Measurements from ENCODE around the gene GRK6. TPM values are rescaled to one million over a fixed set of nuclear protein-coding genes. Genes with fewer than 3 reads are reported as not detected.

Gene GRK6
- total and polyA plus RNA-seq, 2 experiments from 2014 or later = 13.0 to 56.8 TPM

GRCh38 chr5:177412603-177413233, 13.8 kb upstream of the GRK6 start:
- H2AFZ ChIP-seq = no peak overlapping the region
- no peak for DNase-seq (ENCODE audit: low spot score)
- H3K27me3 Mint-ChIP-seq (ENCODE audit: insufficient read depth, low read depth, poor library complexity) = peaks cover 18% of the 10 kb centered on the region
- H3K79me2 ChIP-seq (replicated peaks; ENCODE audit: insufficient read depth) = no peaks in the 10 kb centered on the region
- no peaks in the 10 kb centered on the region for H3K36me3 Mint-ChIP-seq (ENCODE audit: low read depth)
- no peaks in the 10 kb centered on the region for H3K4me1 Mint-ChIP-seq
- 0 out of 2 replicates have a peak, but pooled peaks cover 12% of the 10 kb centered on the region for H3K27me3 ChIP-seq (ENCODE audit: insufficient read depth)
- no peaks in the 10 kb centered on the region for H3K4me1 ChIP-seq (ENCODE audit: insufficient read depth)
- no peak overlapping the region for H3K4me3 ChIP-seq
- no peak overlapping the region for H3K27ac Mint-ChIP-seq
- H3F3A ChIP-seq (replicated peaks; ENCODE audit: low read depth) = no peaks in the 10 kb centered on the region
- no peak for ATAC-seq
- no peak overlapping the region for H3K4me3 Mint-ChIP-seq
- no peak overlapping the region for H3K27ac ChIP-seq (ENCODE audit: low read depth)
- no peak for TF ChIP-seq ZNF331 (CRISPR knock-in tag; IDR thresholded peaks at IDR 0.05; ENCODE audit: low read depth)
- TF ChIP-seq STAT1 (IDR thresholded peaks at IDR 0.05; ENCODE audit: unreplicated experiment) = no peak
- no peak for TF ChIP-seq EZH2phosphoT487 (IDR thresholded peaks at IDR 0.05; ENCODE audit: unreplicated experiment)
- no peak for TF ChIP-seq ZNF114 (CRISPR knock-in tag; IDR thresholded peaks at IDR 0.05)
- no peak for TF ChIP-seq EZH2 (IDR thresholded peaks at IDR 0.05; ENCODE audit: low read depth, unreplicated experiment)
- no peak for TF ChIP-seq JUNB (IDR thresholded peaks at IDR 0.05; ENCODE audit: unreplicated experiment)
- TF ChIP-seq, protein P1, sequence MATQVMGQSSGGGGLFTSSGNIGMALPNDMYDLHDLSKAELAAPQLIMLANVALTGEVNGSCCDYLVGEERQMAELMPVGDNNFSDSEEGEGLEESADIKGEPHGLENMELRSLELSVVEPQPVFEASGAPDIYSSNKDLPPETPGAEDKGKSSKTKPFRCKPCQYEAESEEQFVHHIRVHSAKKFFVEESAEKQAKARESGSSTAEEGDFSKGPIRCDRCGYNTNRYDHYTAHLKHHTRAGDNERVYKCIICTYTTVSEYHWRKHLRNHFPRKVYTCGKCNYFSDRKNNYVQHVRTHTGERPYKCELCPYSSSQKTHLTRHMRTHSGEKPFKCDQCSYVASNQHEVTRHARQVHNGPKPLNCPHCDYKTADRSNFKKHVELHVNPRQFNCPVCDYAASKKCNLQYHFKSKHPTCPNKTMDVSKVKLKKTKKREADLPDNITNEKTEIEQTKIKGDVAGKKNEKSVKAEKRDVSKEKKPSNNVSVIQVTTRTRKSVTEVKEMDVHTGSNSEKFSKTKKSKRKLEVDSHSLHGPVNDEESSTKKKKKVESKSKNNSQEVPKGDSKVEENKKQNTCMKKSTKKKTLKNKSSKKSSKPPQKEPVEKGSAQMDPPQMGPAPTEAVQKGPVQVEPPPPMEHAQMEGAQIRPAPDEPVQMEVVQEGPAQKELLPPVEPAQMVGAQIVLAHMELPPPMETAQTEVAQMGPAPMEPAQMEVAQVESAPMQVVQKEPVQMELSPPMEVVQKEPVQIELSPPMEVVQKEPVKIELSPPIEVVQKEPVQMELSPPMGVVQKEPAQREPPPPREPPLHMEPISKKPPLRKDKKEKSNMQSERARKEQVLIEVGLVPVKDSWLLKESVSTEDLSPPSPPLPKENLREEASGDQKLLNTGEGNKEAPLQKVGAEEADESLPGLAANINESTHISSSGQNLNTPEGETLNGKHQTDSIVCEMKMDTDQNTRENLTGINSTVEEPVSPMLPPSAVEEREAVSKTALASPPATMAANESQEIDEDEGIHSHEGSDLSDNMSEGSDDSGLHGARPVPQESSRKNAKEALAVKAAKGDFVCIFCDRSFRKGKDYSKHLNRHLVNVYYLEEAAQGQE (IDR thresholded peaks at IDR 0.05; ENCODE audit: unreplicated experiment) = no peak
- TF ChIP-seq, protein P2, sequence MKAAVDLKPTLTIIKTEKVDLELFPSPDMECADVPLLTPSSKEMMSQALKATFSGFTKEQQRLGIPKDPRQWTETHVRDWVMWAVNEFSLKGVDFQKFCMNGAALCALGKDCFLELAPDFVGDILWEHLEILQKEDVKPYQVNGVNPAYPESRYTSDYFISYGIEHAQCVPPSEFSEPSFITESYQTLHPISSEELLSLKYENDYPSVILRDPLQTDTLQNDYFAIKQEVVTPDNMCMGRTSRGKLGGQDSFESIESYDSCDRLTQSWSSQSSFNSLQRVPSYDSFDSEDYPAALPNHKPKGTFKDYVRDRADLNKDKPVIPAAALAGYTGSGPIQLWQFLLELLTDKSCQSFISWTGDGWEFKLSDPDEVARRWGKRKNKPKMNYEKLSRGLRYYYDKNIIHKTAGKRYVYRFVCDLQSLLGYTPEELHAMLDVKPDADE (IDR thresholded peaks at IDR 0.05) = no peak
- TF ChIP-seq NANOG (IDR thresholded peaks at IDR 0.05; ENCODE audit: borderline replicate concordance) = no peak
- TF ChIP-seq, protein P3, sequence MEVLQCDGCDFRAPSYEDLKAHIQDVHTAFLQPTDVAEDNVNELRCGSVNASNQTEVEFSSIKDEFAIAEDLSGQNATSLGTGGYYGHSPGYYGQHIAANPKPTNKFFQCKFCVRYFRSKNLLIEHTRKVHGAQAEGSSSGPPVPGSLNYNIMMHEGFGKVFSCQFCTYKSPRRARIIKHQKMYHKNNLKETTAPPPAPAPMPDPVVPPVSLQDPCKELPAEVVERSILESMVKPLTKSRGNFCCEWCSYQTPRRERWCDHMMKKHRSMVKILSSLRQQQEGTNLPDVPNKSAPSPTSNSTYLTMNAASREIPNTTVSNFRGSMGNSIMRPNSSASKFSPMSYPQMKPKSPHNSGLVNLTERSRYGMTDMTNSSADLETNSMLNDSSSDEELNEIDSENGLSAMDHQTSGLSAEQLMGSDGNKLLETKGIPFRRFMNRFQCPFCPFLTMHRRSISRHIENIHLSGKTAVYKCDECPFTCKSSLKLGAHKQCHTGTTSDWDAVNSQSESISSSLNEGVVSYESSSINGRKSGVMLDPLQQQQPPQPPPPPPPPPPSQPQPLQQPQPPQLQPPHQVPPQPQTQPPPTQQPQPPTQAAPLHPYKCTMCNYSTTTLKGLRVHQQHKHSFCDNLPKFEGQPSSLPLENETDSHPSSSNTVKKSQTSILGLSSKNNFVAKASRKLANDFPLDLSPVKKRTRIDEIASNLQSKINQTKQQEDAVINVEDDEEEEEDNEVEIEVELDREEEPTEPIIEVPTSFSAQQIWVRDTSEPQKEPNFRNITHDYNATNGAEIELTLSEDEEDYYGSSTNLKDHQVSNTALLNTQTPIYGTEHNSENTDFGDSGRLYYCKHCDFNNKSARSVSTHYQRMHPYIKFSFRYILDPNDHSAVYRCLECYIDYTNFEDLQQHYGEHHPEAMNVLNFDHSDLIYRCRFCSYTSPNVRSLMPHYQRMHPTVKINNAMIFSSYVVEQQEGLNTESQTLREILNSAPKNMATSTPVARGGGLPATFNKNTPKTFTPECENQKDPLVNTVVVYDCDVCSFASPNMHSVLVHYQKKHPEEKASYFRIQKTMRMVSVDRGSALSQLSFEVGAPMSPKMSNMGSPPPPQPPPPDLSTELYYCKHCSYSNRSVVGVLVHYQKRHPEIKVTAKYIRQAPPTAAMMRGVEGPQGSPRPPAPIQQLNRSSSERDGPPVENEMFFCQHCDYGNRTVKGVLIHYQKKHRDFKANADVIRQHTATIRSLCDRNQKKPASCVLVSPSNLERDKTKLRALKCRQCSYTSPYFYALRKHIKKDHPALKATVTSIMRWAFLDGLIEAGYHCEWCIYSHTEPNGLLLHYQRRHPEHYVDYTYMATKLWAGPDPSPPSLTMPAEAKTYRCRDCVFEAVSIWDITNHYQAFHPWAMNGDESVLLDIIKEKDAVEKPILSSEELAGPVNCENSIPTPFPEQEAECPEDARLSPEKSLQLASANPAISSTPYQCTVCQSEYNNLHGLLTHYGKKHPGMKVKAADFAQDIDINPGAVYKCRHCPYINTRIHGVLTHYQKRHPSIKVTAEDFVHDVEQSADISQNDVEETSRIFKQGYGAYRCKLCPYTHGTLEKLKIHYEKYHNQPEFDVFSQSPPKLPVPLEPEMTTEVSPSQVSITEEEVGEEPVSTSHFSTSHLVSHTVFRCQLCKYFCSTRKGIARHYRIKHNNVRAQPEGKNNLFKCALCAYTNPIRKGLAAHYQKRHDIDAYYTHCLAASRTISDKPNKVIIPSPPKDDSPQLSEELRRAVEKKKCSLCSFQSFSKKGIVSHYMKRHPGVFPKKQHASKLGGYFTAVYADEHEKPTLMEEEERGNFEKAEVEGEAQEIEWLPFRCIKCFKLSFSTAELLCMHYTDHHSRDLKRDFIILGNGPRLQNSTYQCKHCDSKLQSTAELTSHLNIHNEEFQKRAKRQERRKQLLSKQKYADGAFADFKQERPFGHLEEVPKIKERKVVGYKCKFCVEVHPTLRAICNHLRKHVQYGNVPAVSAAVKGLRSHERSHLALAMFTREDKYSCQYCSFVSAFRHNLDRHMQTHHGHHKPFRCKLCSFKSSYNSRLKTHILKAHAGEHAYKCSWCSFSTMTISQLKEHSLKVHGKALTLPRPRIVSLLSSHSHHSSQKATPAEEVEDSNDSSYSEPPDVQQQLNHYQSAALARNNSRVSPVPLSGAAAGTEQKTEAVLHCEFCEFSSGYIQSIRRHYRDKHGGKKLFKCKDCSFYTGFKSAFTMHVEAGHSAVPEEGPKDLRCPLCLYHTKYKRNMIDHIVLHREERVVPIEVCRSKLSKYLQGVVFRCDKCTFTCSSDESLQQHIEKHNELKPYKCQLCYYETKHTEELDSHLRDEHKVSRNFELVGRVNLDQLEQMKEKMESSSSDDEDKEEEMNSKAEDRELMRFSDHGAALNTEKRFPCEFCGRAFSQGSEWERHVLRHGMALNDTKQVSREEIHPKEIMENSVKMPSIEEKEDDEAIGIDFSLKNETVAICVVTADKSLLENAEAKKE (CRISPR knock-in tag; IDR thresholded peaks at IDR 0.05) = no peak
- TF ChIP-seq, protein P4, sequence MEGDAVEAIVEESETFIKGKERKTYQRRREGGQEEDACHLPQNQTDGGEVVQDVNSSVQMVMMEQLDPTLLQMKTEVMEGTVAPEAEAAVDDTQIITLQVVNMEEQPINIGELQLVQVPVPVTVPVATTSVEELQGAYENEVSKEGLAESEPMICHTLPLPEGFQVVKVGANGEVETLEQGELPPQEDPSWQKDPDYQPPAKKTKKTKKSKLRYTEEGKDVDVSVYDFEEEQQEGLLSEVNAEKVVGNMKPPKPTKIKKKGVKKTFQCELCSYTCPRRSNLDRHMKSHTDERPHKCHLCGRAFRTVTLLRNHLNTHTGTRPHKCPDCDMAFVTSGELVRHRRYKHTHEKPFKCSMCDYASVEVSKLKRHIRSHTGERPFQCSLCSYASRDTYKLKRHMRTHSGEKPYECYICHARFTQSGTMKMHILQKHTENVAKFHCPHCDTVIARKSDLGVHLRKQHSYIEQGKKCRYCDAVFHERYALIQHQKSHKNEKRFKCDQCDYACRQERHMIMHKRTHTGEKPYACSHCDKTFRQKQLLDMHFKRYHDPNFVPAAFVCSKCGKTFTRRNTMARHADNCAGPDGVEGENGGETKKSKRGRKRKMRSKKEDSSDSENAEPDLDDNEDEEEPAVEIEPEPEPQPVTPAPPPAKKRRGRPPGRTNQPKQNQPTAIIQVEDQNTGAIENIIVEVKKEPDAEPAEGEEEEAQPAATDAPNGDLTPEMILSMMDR (conservative IDR thresholded peaks at IDR 0.05; ENCODE audit: low read depth in 2 of 2) = no peak
- no peak for TF ChIP-seq POLR2AphosphoS5 (IDR thresholded peaks at IDR 0.05; ENCODE audit: low read depth)
- TF ChIP-seq CREB1 (CRISPR knock-in tag; IDR thresholded peaks at IDR 0.05; ENCODE audit: low read depth) = no peak
- no peak overlapping the region for H3K4me2 ChIP-seq
- H3K9me2 ChIP-seq (ENCODE audit: insufficient read depth) = peaks cover 7% of the 10 kb centered on the region; the same call in 1 of the 2 replicates
- H3K36me3 ChIP-seq (ENCODE audit: insufficient read depth) = no peaks in the 10 kb centered on the region
- H3K9me3 Mint-ChIP-seq = no peaks in the 10 kb centered on the region
- no peaks in the 10 kb centered on the region for H4K20me1 ChIP-seq (replicated peaks; ENCODE audit: insufficient read depth)

All from GM23338 (cell line).